ENCODE data around the gene CENPX. TPM values are rescaled to one million over a fixed set of nuclear protein-coding genes. Genes with fewer than 3 reads are reported as not detected.

Gene CENPX
- 44.8 TPM for total RNA-seq
- polyA plus RNA-seq (ENCODE audit: insufficient read depth in 1 of 8, insufficient read length in 8 of 8, low replicate concordance in 1 of 8) = 10 to 100 TPM; 33.4 to 41.0 (median 38.4) TPM
- long read RNA-seq, donor 1, transcript CENPX-201 (4 exons, 751 nt) = major isoform, 8 of 14 reads
- long read RNA-seq, donor 1, transcript CENPX-202 (5 exons, 805 nt) = minor isoform, 5 of 14 reads
- long read RNA-seq, donor 1, partial matches to known transcripts = 0 of 14 reads
- long read RNA-seq, donor 1, other reads (novel, unspliced or antisense) = 0 of 14 reads
- long read RNA-seq, donor 2, partial matches to known transcripts = 0 of 6 reads
- long read RNA-seq, donor 2, other reads (novel, unspliced or antisense) = 0 of 6 reads
- long read RNA-seq, donor 3, transcript CENPX-202 (5 exons, 805 nt) = minor isoform, 17 of 47 reads
- long read RNA-seq, donor 3, transcript CENPX-201 (4 exons, 751 nt) = major isoform, 26 of 47 reads
- long read RNA-seq, donor 3, partial matches to known transcripts = 0 of 47 reads
- long read RNA-seq, donor 3, other reads (novel, unspliced or antisense) = 0 of 47 reads
- long read RNA-seq, donor 4, transcript CENPX-201 (4 exons, 751 nt) = major isoform, 13 of 23 reads
- long read RNA-seq, donor 4, transcript CENPX-202 (5 exons, 805 nt) = minor isoform, 8 of 23 reads
- long read RNA-seq, donor 4, partial matches to known transcripts = 0 of 23 reads
- long read RNA-seq, donor 4, other reads (novel, unspliced or antisense) = 0 of 23 reads
- long read RNA-seq, donor 5, transcript CENPX-202 (5 exons, 805 nt) = minor isoform, 21 of 65 reads
- long read RNA-seq, donor 5, transcript CENPX-201 (4 exons, 751 nt) = major isoform, 34 of 65 reads
- long read RNA-seq, donor 5, partial matches to known transcripts = 0 of 65 reads
- long read RNA-seq, donor 5, other reads (novel, unspliced or antisense) = 0 of 65 reads
- long read RNA-seq, donor 6, transcript CENPX-201 (4 exons, 751 nt) = major isoform, 37 of 77 reads
- long read RNA-seq, donor 6, transcript CENPX-202 (5 exons, 805 nt) = minor isoform, 26 of 77 reads
- long read RNA-seq, donor 6, partial matches to known transcripts = 5 of 77 reads
- long read RNA-seq, donor 6, other reads (novel, unspliced or antisense) = 0 of 77 reads
- long read RNA-seq, donor 7, transcript CENPX-201 (4 exons, 751 nt) = major isoform, 28 of 53 reads
- long read RNA-seq, donor 7, transcript CENPX-202 (5 exons, 805 nt) = minor isoform, 14 of 53 reads
- long read RNA-seq, donor 7, partial matches to known transcripts = 8 of 53 reads
- long read RNA-seq, donor 7, other reads (novel, unspliced or antisense) = 0 of 53 reads
- long read RNA-seq, donor 8, transcript CENPX-201 (4 exons, 751 nt) = major isoform, 25 of 33 reads
- long read RNA-seq, donor 8, partial matches to known transcripts = 0 of 33 reads
- long read RNA-seq, donor 8, other reads (novel, unspliced or antisense) = 0 of 33 reads
- long read RNA-seq, donor 9, transcript CENPX-201 (4 exons, 751 nt) = major isoform, 21 of 33 reads
- long read RNA-seq, donor 9, transcript CENPX-202 (5 exons, 805 nt) = minor isoform, 9 of 33 reads
- long read RNA-seq, donor 9, partial matches to known transcripts = 0 of 33 reads
- long read RNA-seq, donor 9, other reads (novel, unspliced or antisense) = 0 of 33 reads
- long read RNA-seq, donor 10, transcript CENPX-201 (4 exons, 751 nt) = major isoform, 20 of 40 reads
- long read RNA-seq, donor 10, transcript CENPX-202 (5 exons, 805 nt) = minor isoform, 11 of 40 reads
- long read RNA-seq, donor 10, partial matches to known transcripts = 0 of 40 reads
- long read RNA-seq, donor 10, other reads (novel, unspliced or antisense) = 0 of 40 reads
- long read RNA-seq, donor 11, transcript CENPX-201 (4 exons, 751 nt) = major isoform, 17 of 29 reads
- long read RNA-seq, donor 11, transcript CENPX-202 (5 exons, 805 nt) = minor isoform, 11 of 29 reads
- long read RNA-seq, donor 11, partial matches to known transcripts = 0 of 29 reads
- long read RNA-seq, donor 11, other reads (novel, unspliced or antisense) = 0 of 29 reads

- peak within 1 kb of the TSS; percentile 57 for H3K27ac ChIP-seq (ENCODE audit: low read length)
Measured at GRCh38 chr17:82022310-82022980, at the start of gene CENPX. Gene CENPX, minus strand, starts transcription at chr17:82022878. Its CDS starts 17 bp downstream, at chr17:82022861.

GRCh38 chr17:82070611-82071010 is 47.9 kb upstream of the CENPX start:
- Histone ChIP-seq H3K4me3 (ENCODE audit: low read length) (no peak overlapping the region), H3K27me3 (ENCODE audit: control insufficient read depth, insufficient read depth, low read length) (no peaks in the 10 kb centered on the region), H3K9me3 (replicated peaks; ENCODE audit: control insufficient read depth, low read depth, low read length) (no peaks in the 10 kb centered on the region), H3K36me3 (ENCODE audit: control insufficient read depth, insufficient read depth, low read length) (no peaks in the 10 kb centered on the region), H3K27ac (ENCODE audit: low read length) (no peak overlapping the region), H3K4me1 (ENCODE audit: control insufficient read depth, insufficient read depth, low read length) (peaks cover 7% of the 10 kb centered on the region)
- DNase-seq = no peak

More at GRCh38 chr17:82022310-82022980, at the start of gene CENPX:
- Histone ChIP-seq H3K36me3 (ENCODE audit: control insufficient read depth, insufficient read depth, low read length) (peaks cover 17% of the 10 kb centered on the region), H3K4me1 (ENCODE audit: control insufficient read depth, insufficient read depth, low read length) (peaks cover 36% of the 10 kb centered on the region), H3K9me3 (replicated peaks; ENCODE audit: control insufficient read depth, low read depth, low read length) (no peaks in the 10 kb centered on the region), H3K4me3 (ENCODE audit: low read length) (peak within 1 kb of the TSS; percentile 93), H3K27me3 (ENCODE audit: control insufficient read depth, insufficient read depth, low read length) (no peaks in the 10 kb centered on the region)
- under 1% methylated on average over 62 of the region's 64 CpGs for WGBS (ENCODE audit: insufficient coverage)
- DNase-seq = no peak

- no peaks in the 10 kb centered on the region for H3K27me3 ChIP-seq (ENCODE audit: control insufficient read depth, insufficient read depth, low read length)
- no peaks in the 10 kb centered on the region for H3K9me3 ChIP-seq (replicated peaks; ENCODE audit: control insufficient read depth, low read depth, low read length)
- WGBS (ENCODE audit: insufficient coverage) = 4% methylated on average over 86 of the region's 88 CpGs
- DNase-seq = peak; percentile 73
- H3K4me1 ChIP-seq (ENCODE audit: control insufficient read depth, insufficient read depth, low read length) = peaks cover 21% of the 10 kb centered on the region
- peaks cover 35% of the 10 kb centered on the region for H3K36me3 ChIP-seq (ENCODE audit: control insufficient read depth, insufficient read depth, low read length)
- peak within 1 kb of the TSS; percentile 85 for H3K27ac ChIP-seq (ENCODE audit: low read length)
- peak within 1 kb of the TSS; percentile 84 for H3K4me3 ChIP-seq (ENCODE audit: low read length)
Measured at GRCh38 chr17:82065638-82066303, 43.1 kb upstream of the CENPX start, which contains the start of gene DUS1L. Gene DUS1L, minus strand, starts transcription at chr17:82065804. Its CDS starts 745 bp downstream, at chr17:82065059.

- no peaks in the 10 kb centered on the region for H3K9me3 ChIP-seq (replicated peaks; ENCODE audit: control insufficient read depth, low read depth, low read length)
- H3K4me3 ChIP-seq (ENCODE audit: low read length) = peak overlapping the region; percentile 84
- H3K36me3 ChIP-seq (ENCODE audit: control insufficient read depth, insufficient read depth, low read length) = peaks cover 41% of the 10 kb centered on the region
- DNase-seq = no peak
- WGBS (ENCODE audit: insufficient coverage) = under 1% methylated on average over 46 of the region's 47 CpGs
- H3K27me3 ChIP-seq (ENCODE audit: control insufficient read depth, insufficient read depth, low read length) = no peaks in the 10 kb centered on the region
- H3K27ac ChIP-seq (ENCODE audit: low read length) = no peak overlapping the region
- H3K4me1 ChIP-seq (ENCODE audit: control insufficient read depth, insufficient read depth, low read length) = peaks cover 21% of the 10 kb centered on the region
Measured at GRCh38 chr17:82065193-82065637, 42.5 kb upstream of the CENPX start.

GRCh38 chr17:82064433-82065192 is 41.9 kb upstream of the CENPX start:
- Histone ChIP-seq H3K27ac (ENCODE audit: low read length) (no peak overlapping the region), H3K36me3 (ENCODE audit: control insufficient read depth, insufficient read depth, low read length) (peaks cover 47% of the 10 kb centered on the region), H3K4me1 (ENCODE audit: control insufficient read depth, insufficient read depth, low read length) (peaks cover 21% of the 10 kb centered on the region), H3K9me3 (replicated peaks; ENCODE audit: control insufficient read depth, low read depth, low read length) (no peaks in the 10 kb centered on the region), H3K27me3 (ENCODE audit: control insufficient read depth, insufficient read depth, low read length) (no peaks in the 10 kb centered on the region), H3K4me3 (ENCODE audit: low read length) (peak overlapping the region; percentile 84)
- no peak for DNase-seq
- 42% methylated on average over 36 of the region's 36 CpGs for whole genome bisulfite sequencing (ENCODE audit: insufficient coverage)

GRCh38 chr17:82063424-82064415 is 41.0 kb upstream of the CENPX start:
- peaks cover 21% of the 10 kb centered on the region for H3K4me1 ChIP-seq (ENCODE audit: control insufficient read depth, insufficient read depth, low read length)
- no peak overlapping the region for H3K27ac ChIP-seq (ENCODE audit: low read length)
- peaks cover 54% of the 10 kb centered on the region for H3K36me3 ChIP-seq (ENCODE audit: control insufficient read depth, insufficient read depth, low read length)
- H3K27me3 ChIP-seq (ENCODE audit: control insufficient read depth, insufficient read depth, low read length) = no peaks in the 10 kb centered on the region
- 81% methylated on average over 18 of the region's 20 CpGs for WGBS (ENCODE audit: insufficient coverage)
- no peaks in the 10 kb centered on the region for H3K9me3 ChIP-seq (replicated peaks; ENCODE audit: control insufficient read depth, low read depth, low read length)
- DNase-seq = no peak
- H3K4me3 ChIP-seq (ENCODE audit: low read length) = peak overlapping the region; percentile 84

- no peak for DNase-seq
- peaks cover 61% of the 10 kb centered on the region for H3K36me3 ChIP-seq (ENCODE audit: control insufficient read depth, insufficient read depth, low read length)
- no peak overlapping the region for H3K27ac ChIP-seq (ENCODE audit: low read length)
- H3K27me3 ChIP-seq (ENCODE audit: control insufficient read depth, insufficient read depth, low read length) = no peaks in the 10 kb centered on the region
- peaks cover 21% of the 10 kb centered on the region for H3K4me1 ChIP-seq (ENCODE audit: control insufficient read depth, insufficient read depth, low read length)
- no peaks in the 10 kb centered on the region for H3K9me3 ChIP-seq (replicated peaks; ENCODE audit: control insufficient read depth, low read depth, low read length)
- H3K4me3 ChIP-seq (ENCODE audit: low read length) = no peak overlapping the region
- WGBS (ENCODE audit: insufficient coverage) = 80% methylated on average over 9 of the region's 9 CpGs
Measured at GRCh38 chr17:82062984-82063368, 40.3 kb upstream of the CENPX start.

Data from muscle of leg (tissue), 16 donors.